Suprapubic skin (tissue), 4 donors: ENCODE data around the gene CHST15. TPM values are rescaled to one million over a fixed set of nuclear protein-coding genes. Genes with fewer than 3 reads are reported as not detected.

Source experiments
- DNase-seq, 2 donors: peaks; one replicate each; pipeline ENCODE4 v3.0.0-alpha.2; 2019; ENCODE audit warnings: low spot score in 2 of 2
- H3K27ac ChIP-seq: fragments of 200-600 bp; sonication (generic); one replicate; pipeline ENCODE4 v1.5.1; 2019
- H3K27me3 ChIP-seq: fragments of 200-600 bp; sonication (generic); one replicate; pipeline ENCODE4 v1.5.1; 2019
- H3K36me3 ChIP-seq: fragments of 200-600 bp; sonication (generic); one replicate; pipeline ENCODE4 v1.5.1; 2019
- H3K4me1 ChIP-seq: fragments of 200-600 bp; sonication (generic); one replicate; pipeline ENCODE4 v1.5.1; 2019
- H3K4me3 ChIP-seq: fragments of 200-600 bp; sonication (generic); one replicate; pipeline ENCODE4 v1.5.1; 2019; ENCODE audit warnings: mild to moderate bottlenecking
- H3K9me3 ChIP-seq: fragments of 200-600 bp; sonication (generic); one replicate; pipeline ENCODE4 v1.5.1; 2019
- EP300 ChIP-seq: sonication (generic); formaldehyde crosslinking; IDR thresholded peaks from one replicate; pipeline ENCODE4 v1.6.1; 2017; ENCODE audit warnings: antibody characterized with exemption
- POLR2A ChIP-seq, 2 donors: fragments of 450-650 bp; IDR thresholded peaks; one replicate each; pipeline ENCODE4 v1.6.1; 2017; ENCODE audit warnings: antibody characterized with exemption in 2 of 2, mild to moderate bottlenecking in 2 of 2, moderate library complexity in 2 of 2
- POLR2AphosphoS5 ChIP-seq, 3 donors: sonication (generic); formaldehyde crosslinking; IDR thresholded peaks; one replicate each; pipeline ENCODE4 v1.6.1; 2017; ENCODE audit warnings: antibody characterized with exemption in 3 of 3
- WGBS: methylation state at CpG from one replicate; pipeline ENCODE4 v1.1.5; 2018; 5-methylcytosine and 5-hydroxymethylcytosine counted together
- total RNA-seq, 4 donors: library from RNA; depleted of rRNA; stranded (reverse); fragments of >200 nt; gene quantifications; one replicate each; pipeline ENCODE4 v1.1.0, GENCODE V29; 2016
- TF ChIP-seq, protein P1 (sequence below), 2 donors: fragments of 200-600 bp in 1 of 2; fragments of 450-650 bp in 1 of 2; sonication (generic) in 1 of 2; IDR thresholded peaks; one replicate each; pipeline ENCODE4 v1.5.1; 2016 to 2019; ENCODE audit warnings: antibody characterized with exemption in 2 of 2, mild to moderate bottlenecking in 1 of 2, moderate library complexity in 1 of 2

CHST15 gene
- total RNA-seq, 4 donors from 2014 or later = 20.6 to 59.1 (median 22.8) TPM

GRCh38 chr10:123991611-123992570, 101.5 kb downstream of the CHST15 start:
- H3K4me3 ChIP-seq = peak overlapping the region; percentile 34
- H3K4me1 ChIP-seq = peaks cover 30% of the 10 kb centered on the region
- H3K36me3 ChIP-seq = no peaks in the 10 kb centered on the region
- H3K27ac ChIP-seq = no peak overlapping the region
- H3K9me3 ChIP-seq = no peaks in the 10 kb centered on the region
- H3K27me3 ChIP-seq = peaks cover 41% of the 10 kb centered on the region
- 9% methylated on average over 41 of the region's 92 CpGs for whole genome bisulfite sequencing
- DNase-seq = peak in 1 of 2 donors; percentile 73
- TF ChIP-seq POLR2A (IDR thresholded peaks at IDR 0.05) (no peak), EP300 (no peak), POLR2AphosphoS5 (IDR thresholded peaks at IDR 0.05) (no peak)
- TF ChIP-seq, protein P1, sequence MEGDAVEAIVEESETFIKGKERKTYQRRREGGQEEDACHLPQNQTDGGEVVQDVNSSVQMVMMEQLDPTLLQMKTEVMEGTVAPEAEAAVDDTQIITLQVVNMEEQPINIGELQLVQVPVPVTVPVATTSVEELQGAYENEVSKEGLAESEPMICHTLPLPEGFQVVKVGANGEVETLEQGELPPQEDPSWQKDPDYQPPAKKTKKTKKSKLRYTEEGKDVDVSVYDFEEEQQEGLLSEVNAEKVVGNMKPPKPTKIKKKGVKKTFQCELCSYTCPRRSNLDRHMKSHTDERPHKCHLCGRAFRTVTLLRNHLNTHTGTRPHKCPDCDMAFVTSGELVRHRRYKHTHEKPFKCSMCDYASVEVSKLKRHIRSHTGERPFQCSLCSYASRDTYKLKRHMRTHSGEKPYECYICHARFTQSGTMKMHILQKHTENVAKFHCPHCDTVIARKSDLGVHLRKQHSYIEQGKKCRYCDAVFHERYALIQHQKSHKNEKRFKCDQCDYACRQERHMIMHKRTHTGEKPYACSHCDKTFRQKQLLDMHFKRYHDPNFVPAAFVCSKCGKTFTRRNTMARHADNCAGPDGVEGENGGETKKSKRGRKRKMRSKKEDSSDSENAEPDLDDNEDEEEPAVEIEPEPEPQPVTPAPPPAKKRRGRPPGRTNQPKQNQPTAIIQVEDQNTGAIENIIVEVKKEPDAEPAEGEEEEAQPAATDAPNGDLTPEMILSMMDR (IDR thresholded peaks at IDR 0.05) = no peak

GRCh38 chr10:123990889-123991288, 102.5 kb downstream of the CHST15 start:
- no peak overlapping the region for H3K27ac ChIP-seq
- no peak overlapping the region for H3K4me3 ChIP-seq
- WGBS = 78% methylated on average over 10 of the region's 10 CpGs
- no peaks in the 10 kb centered on the region for H3K9me3 ChIP-seq
- H3K4me1 ChIP-seq = peaks cover 23% of the 10 kb centered on the region
- TF ChIP-seq, protein P1 (IDR thresholded peaks at IDR 0.05) = no peak
- TF ChIP-seq POLR2A (IDR thresholded peaks at IDR 0.05) = no peak
- TF ChIP-seq EP300 = no peak
- TF ChIP-seq POLR2AphosphoS5 (IDR thresholded peaks at IDR 0.05) = no peak
- no peaks in the 10 kb centered on the region for H3K36me3 ChIP-seq
- no peak for DNase-seq
- peaks cover 41% of the 10 kb centered on the region for H3K27me3 ChIP-seq

DNA sequence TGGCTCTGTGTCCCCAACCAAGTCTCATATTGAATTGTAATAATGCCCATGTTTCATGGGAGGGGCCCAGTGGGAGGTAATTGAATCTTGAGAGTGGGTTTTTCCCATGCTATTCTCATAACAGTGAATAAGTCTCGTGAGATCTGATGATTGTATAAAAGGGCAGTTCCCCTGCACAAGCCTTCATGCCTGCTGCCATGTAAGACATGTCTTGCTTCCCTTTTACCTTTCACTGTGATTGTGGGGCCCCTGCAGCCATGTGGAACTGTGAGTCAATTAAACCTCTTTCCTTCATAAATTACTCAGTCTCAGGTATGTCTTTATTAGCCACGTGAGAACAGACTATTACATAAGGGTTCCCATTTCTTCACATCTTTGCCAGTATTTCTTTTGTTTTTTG, 104.7 kb downstream of the CHST15 start:
- Histone ChIP-seq H3K36me3 (no peaks in the 10 kb centered on the region), H3K4me3 (no peak overlapping the region), H3K27ac (no peak overlapping the region), H3K27me3 (peaks cover 38% of the 10 kb centered on the region), H3K4me1 (peaks cover 6% of the 10 kb centered on the region), H3K9me3 (no peaks in the 10 kb centered on the region)
- TF ChIP-seq, protein P1 (IDR thresholded peaks at IDR 0.05) = no peak
- TF ChIP-seq POLR2AphosphoS5 (IDR thresholded peaks at IDR 0.05) = no peak
- no peak for TF ChIP-seq EP300
- TF ChIP-seq POLR2A (IDR thresholded peaks at IDR 0.05) = no peak
- WGBS = 67% methylated on average over 2 of the region's 2 CpGs
- DNase-seq = no peak

DNA sequence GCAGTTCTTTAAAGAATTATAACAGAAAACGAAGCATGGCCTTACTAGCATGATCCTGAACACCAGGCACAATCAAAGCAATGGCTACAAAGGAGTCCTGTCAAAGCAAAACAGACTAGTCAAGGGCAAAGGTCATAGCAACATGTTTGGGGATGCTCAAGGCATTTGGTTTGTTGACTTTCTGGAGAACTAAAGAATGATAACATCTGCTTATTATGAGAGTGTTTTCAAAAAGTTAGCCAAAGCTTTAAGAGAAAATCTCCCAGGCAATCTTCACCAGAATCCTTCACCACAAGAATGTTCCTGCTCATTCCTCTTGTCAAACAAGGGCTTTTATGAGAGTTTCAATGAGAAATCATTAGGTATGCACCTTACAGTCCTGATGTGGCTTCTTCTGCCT, 106.7 kb downstream of the CHST15 start:
- no peak for DNase-seq
- H3K27ac ChIP-seq = no peak overlapping the region
- no peak overlapping the region for H3K4me3 ChIP-seq
- H3K36me3 ChIP-seq = no peaks in the 10 kb centered on the region
- no peak for TF ChIP-seq EP300
- no peak for TF ChIP-seq POLR2AphosphoS5 (IDR thresholded peaks at IDR 0.05)
- no peak for TF ChIP-seq POLR2A (IDR thresholded peaks at IDR 0.05)
- TF ChIP-seq, protein P1 (IDR thresholded peaks at IDR 0.05) = no peak
- 0% methylated on average over 1 of the region's 1 CpG for WGBS
- peaks cover 21% of the 10 kb centered on the region for H3K27me3 ChIP-seq
- H3K9me3 ChIP-seq = no peaks in the 10 kb centered on the region
- H3K4me1 ChIP-seq = peaks cover 4% of the 10 kb centered on the region

- Histone ChIP-seq H3K27me3 (peaks cover 71% of the 10 kb centered on the region), H3K27ac (no peak overlapping the region), H3K36me3 (no peaks in the 10 kb centered on the region), H3K4me1 (peaks cover 8% of the 10 kb centered on the region), H3K9me3 (no peaks in the 10 kb centered on the region), H3K4me3 (no peak overlapping the region)
- TF ChIP-seq EP300 (no peak), POLR2A (IDR thresholded peaks at IDR 0.05) (no peak)
- TF ChIP-seq, protein P1 (IDR thresholded peaks at IDR 0.05) = no peak
- no peak for DNase-seq
- WGBS = 77% methylated on average over 4 of the region's 4 CpGs
Measured at GRCh38 chr10:123974406-123974805, 119.0 kb downstream of the CHST15 start.
